Measurements from ENCODE around the gene CBR4. TPM values are rescaled to one million over a fixed set of nuclear protein-coding genes. Genes with fewer than 3 reads are reported as not detected.

Gene CBR4
- total RNA-seq (23.6 and 26.3 TPM in 2 replicates), polyA plus RNA-seq (2.8 and 4.8 TPM in 2 replicates), polyA minus RNA-seq (4.8 and 6.8 TPM in 2 replicates), Bru-seq, nascent RNA (percentile 90 among the genes with signal in this experiment), BruChase-seq, experiment 1, labeled RNA remaining after a 6-hour chase (percentile 89 among the genes with signal in this experiment), BruChase-seq, experiment 2, labeled RNA remaining after a 2-hour chase (percentile 91 among the genes with signal in this experiment)
- polyA plus RNA-seq (2011; cell fraction: cytosol; rRNA removed) = 3.0 and 3.3 TPM in 2 replicates
- 12.1 and 16.7 TPM in 2 replicates for polyA plus RNA-seq (2011; cell fraction: nucleus; rRNA removed)
- polyA plus RNA-seq (2012) = 9.4 and 11.4 TPM in 2 replicates
- polyA minus RNA-seq (2011; cell fraction: cytosol; rRNA and poly(A)+ RNA removed) = 4.3 TPM
- polyA minus RNA-seq (2011; cell fraction: nucleus; rRNA and poly(A)+ RNA removed) = 14.1 and 15.8 TPM in 2 replicates
- long read RNA-seq, transcript CBR4-201 (5 exons, 3,443 nt) = major isoform, 16 of 42 reads
- long read RNA-seq, partial matches to known transcripts = 9 of 42 reads
- long read RNA-seq, other reads (novel, unspliced or antisense) = 16 of 42 reads

DNA sequence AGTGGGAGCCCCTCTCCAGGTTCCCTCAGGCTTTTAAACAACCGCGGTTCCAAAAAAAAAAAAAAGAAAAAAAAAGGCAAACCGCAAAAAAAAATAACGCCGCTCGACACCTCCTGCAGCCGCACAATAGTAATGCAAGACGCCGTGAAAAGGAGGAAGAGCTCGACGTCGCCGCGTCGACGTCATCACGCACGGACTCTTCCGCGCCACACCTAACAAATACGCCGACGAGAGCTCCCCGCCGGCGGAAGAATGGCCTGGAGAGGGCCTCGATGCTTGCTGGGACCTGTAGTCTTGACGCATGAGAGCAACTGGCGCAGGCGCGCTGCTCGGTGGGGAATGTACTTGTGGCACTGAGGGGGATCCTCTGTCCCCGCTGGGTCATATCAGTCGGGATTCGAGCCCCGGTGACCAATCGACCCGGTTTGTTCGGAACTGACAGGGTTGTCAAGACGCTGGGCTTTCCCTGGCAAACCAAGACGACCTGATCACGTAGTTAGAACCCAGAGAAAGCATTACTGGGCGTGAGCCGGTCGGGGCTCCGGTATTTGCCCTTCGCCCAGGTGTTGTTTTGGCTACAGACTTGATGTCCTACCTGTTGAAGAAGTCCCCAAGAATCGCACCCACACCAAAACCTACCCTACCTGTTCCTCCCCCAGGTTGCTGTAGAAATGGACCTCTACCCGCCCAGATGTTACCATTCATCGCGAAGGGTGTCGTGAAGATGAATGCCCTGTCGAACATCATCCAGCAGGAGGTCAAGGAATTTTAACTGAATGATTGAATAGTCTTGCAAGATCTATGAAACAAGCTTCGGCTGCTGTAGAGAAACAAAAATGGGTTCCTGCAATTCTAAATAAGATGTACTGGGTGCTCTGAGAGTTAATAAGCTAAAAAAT lies at the start of gene CBR4:
CBR4 (minus strand) TSS at position 131 of the 899 bp plus-strand sequence. CDS start 166 bp downstream, outside the sequence.
- Histone ChIP-seq H4K20me1 (replicated peaks; ENCODE audit: control insufficient read depth, extremely low read depth, insufficient read depth, low read length) (no peaks in the 10 kb centered on the region), H3K27ac (ENCODE audit: insufficient read depth, low read depth, low read length) (peak within 1 kb of the TSS; percentile 65), H3K4me1 (ENCODE audit: control insufficient read depth, extremely low read depth, insufficient read depth, low read length) (peaks cover 19% of the 10 kb centered on the region), H3K9ac (replicated peaks; ENCODE audit: extremely low read depth, insufficient read depth, low read length) (peak within 1 kb of the TSS; percentile 87), H3K9me3 (replicated peaks; ENCODE audit: control insufficient read depth, insufficient read depth, low read length) (no peaks in the 10 kb centered on the region), H3K36me3 (ENCODE audit: control insufficient read depth in 2 of 2, extremely low read depth in 1 of 2, insufficient read depth in 2 of 2, low read length in 2 of 2) (peaks cover 0 to 3% of the 10 kb centered on the region in 2 experiments), H3K4me2 (ENCODE audit: insufficient read depth, low read length) (peak within 1 kb of the TSS; percentile 97), H3K27me3 (ENCODE audit: control insufficient read depth in 2 of 2, insufficient read depth in 2 of 2, low read length in 2 of 2) (no peaks in the 10 kb centered on the region), H3K4me3 (replicated peaks in 1 of 3; ENCODE audit: insufficient read depth in 1 of 3, low read depth in 1 of 3, low read length in 3 of 3) (peak within 1 kb of the TSS; percentile 49 to 91 (median 90)), H2AFZ (ENCODE audit: low read depth, low read length) (peak within 1 kb of the TSS; percentile 93), H3K9me1 (replicated peaks; ENCODE audit: control insufficient read depth, extremely low read depth, insufficient read depth, low read length) (no peaks in the 10 kb centered on the region), H3K79me2 (ENCODE audit: control insufficient read depth, insufficient read depth, low read length) (peaks cover 7% of the 10 kb centered on the region)
- intact Hi-C loops (cut with micrococcal nuclease) = loop anchor here (1.0 to 5.0 kb wide), 3 partner anchors 260 to 476 kb away; partner anchors contain the start of gene SH3RF1
- peak; percentile 97 for FAIRE-seq
- dilution Hi-C loops (cut with MboI; ENCODE audit: extremely low pct_ligation_motif_present, low sequenced_read_pairs) = no loop called here
- POLR2A ChIA-PET = interaction anchor here (0.6 to 1.2 kb wide), 22 partner anchors 9 to 697 kb away, joined by 3 to 13 read pairs (median 4); no protein-coding TSS in a partner anchor
- CTCF ChIA-PET = interaction anchor here (0.6 to 3.3 kb wide), 52 partner anchors 10 to 831 kb away, joined by 3 to 42 read pairs (median 3); partner anchors contain the start of gene SH3RF1
- TF ChIP-seq, protein P1, sequence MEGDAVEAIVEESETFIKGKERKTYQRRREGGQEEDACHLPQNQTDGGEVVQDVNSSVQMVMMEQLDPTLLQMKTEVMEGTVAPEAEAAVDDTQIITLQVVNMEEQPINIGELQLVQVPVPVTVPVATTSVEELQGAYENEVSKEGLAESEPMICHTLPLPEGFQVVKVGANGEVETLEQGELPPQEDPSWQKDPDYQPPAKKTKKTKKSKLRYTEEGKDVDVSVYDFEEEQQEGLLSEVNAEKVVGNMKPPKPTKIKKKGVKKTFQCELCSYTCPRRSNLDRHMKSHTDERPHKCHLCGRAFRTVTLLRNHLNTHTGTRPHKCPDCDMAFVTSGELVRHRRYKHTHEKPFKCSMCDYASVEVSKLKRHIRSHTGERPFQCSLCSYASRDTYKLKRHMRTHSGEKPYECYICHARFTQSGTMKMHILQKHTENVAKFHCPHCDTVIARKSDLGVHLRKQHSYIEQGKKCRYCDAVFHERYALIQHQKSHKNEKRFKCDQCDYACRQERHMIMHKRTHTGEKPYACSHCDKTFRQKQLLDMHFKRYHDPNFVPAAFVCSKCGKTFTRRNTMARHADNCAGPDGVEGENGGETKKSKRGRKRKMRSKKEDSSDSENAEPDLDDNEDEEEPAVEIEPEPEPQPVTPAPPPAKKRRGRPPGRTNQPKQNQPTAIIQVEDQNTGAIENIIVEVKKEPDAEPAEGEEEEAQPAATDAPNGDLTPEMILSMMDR (IDR thresholded peaks at IDR 0.05; ENCODE audit: extremely low read depth in 1 of 2, insufficient read depth in 1 of 2, low read depth in 1 of 2, low read length in 2 of 2) = peak; percentile 5 to 35
- TF ChIP-seq POLR2A (IDR thresholded peaks at IDR 0.05; ENCODE audit: low read depth, low read length) = peak; percentile 91
- TF ChIP-seq EZH2 (IDR thresholded peaks at IDR 0.05; ENCODE audit: borderline replicate concordance, low read depth, low read length, severe bottlenecking) = no peak
- TF ChIP-seq JUN (IDR thresholded peaks at IDR 0.05; ENCODE audit: borderline replicate concordance, insufficient read depth, insufficient read length, low read depth) = no peak
- TF ChIP-seq POLR2AphosphoS5 (IDR thresholded peaks at IDR 0.05; ENCODE audit: insufficient read depth, low read depth, low read length) = peak; percentile 91
- DNase-seq (ENCODE audit: low read depth, low spot score) = peak; percentile 99
- TSS peak; percentile 99 for BruUV-seq (replicated peaks)
